HEK293 (cell line): ENCODE results near the gene LRCH1.

Experiments used
- AEBP2 ChIP-seq: fragments of 450-650 bp; formaldehyde crosslinking; IDR thresholded peaks from 2 replicates; pipeline ENCODE4 v1.5.1; 2016; ENCODE audit warnings: missing biosample characterization, missing genetic modification characterization, borderline replicate concordance
- GLI2 ChIP-seq: fragments of 450-650 bp; formaldehyde crosslinking; IDR thresholded peaks from 2 replicates; pipeline ENCODE4; 2017; ENCODE audit warnings: missing biosample characterization, missing genetic modification characterization, low read depth, borderline replicate concordance
- HIC1 ChIP-seq: fragments of 450-650 bp; formaldehyde crosslinking; IDR thresholded peaks from 2 replicates; pipeline ENCODE4 v1.5.1; 2016; ENCODE audit warnings: missing biosample characterization, missing genetic modification characterization
- HOXA7 ChIP-seq: sonication (generic); formaldehyde crosslinking; IDR thresholded peaks from 2 replicates; pipeline ENCODE4 v1.8.1; 2022; ENCODE audit warnings: missing genetic modification reagents, borderline replicate concordance
- KLF1 ChIP-seq: fragments of 450-650 bp; formaldehyde crosslinking; IDR thresholded peaks from 2 replicates; pipeline ENCODE4 v1.5.1; 2016; ENCODE audit warnings: missing biosample characterization, missing genetic modification characterization
- KLF16 ChIP-seq: fragments of 450-650 bp; formaldehyde crosslinking; IDR thresholded peaks from 2 replicates; pipeline ENCODE4 v1.5.1; 2017; ENCODE audit warnings: missing biosample characterization, missing genetic modification characterization
- KLF8 ChIP-seq: fragments of 450-650 bp; formaldehyde crosslinking; IDR thresholded peaks from 2 replicates; pipeline ENCODE4 v1.5.1; 2016; ENCODE audit warnings: missing biosample characterization, missing genetic modification characterization
- MYNN ChIP-seq: fragments of 450-650 bp; formaldehyde crosslinking; IDR thresholded peaks from 2 replicates; pipeline ENCODE4 v1.5.1; 2016; ENCODE audit warnings: missing biosample characterization, missing genetic modification characterization, borderline replicate concordance
- MZF1 ChIP-seq: fragments of 450-650 bp; formaldehyde crosslinking; IDR thresholded peaks from 2 replicates; pipeline ENCODE4 v1.5.1; 2017; ENCODE audit warnings: missing biosample characterization, missing genetic modification characterization, borderline replicate concordance
- SALL2 ChIP-seq: fragments of 450-650 bp; formaldehyde crosslinking; IDR thresholded peaks from 2 replicates; pipeline ENCODE4 v1.5.0; 2017; ENCODE audit warnings: missing biosample characterization, mild to moderate bottlenecking, missing genetic modification characterization, borderline replicate concordance
- SCRT1 ChIP-seq: fragments of 450-650 bp; formaldehyde crosslinking; IDR thresholded peaks from 2 replicates; pipeline ENCODE4 v1.5.1; 2016; ENCODE audit warnings: missing biosample characterization, missing genetic modification characterization, borderline replicate concordance
- SP2 ChIP-seq: fragments of 450-650 bp; formaldehyde crosslinking; IDR thresholded peaks from 2 replicates; pipeline ENCODE4 v1.5.1; 2016; ENCODE audit warnings: missing biosample characterization, missing genetic modification characterization
- WT1 ChIP-seq: fragments of 450-650 bp; formaldehyde crosslinking; IDR thresholded peaks from 2 replicates; pipeline ENCODE4 v1.5.1; 2016; ENCODE audit warnings: missing biosample characterization, missing genetic modification characterization
- ZNF157 ChIP-seq: fragments of 450-650 bp; formaldehyde crosslinking; IDR thresholded peaks from 2 replicates; pipeline ENCODE4 v1.5.1; 2016; ENCODE audit warnings: missing biosample characterization, missing genetic modification characterization
- ZNF169 ChIP-seq: fragments of 450-650 bp; formaldehyde crosslinking; IDR thresholded peaks from 2 replicates; pipeline ENCODE4 v1.5.1; 2016; ENCODE audit warnings: missing biosample characterization, missing genetic modification characterization
- ZNF211 ChIP-seq: fragments of 450-650 bp; formaldehyde crosslinking; IDR thresholded peaks from 2 replicates; pipeline ENCODE4 v1.5.1; 2016; ENCODE audit warnings: low read depth, missing biosample characterization, missing genetic modification characterization
- ZNF214 ChIP-seq: fragments of 450-650 bp; formaldehyde crosslinking; IDR thresholded peaks from 2 replicates; pipeline ENCODE4 v1.5.1; 2017; ENCODE audit warnings: missing biosample characterization, mild to moderate bottlenecking, missing genetic modification characterization, borderline replicate concordance
- ZNF221 ChIP-seq: fragments of 450-650 bp; formaldehyde crosslinking; IDR thresholded peaks from 2 replicates; pipeline ENCODE4 v1.5.1; 2017; ENCODE audit warnings: missing biosample characterization, missing genetic modification characterization, borderline replicate concordance
- ZNF274 ChIP-seq, 2 experiments: fragments of 200-500 bp in 1 of 2; fragments of 450-650 bp in 1 of 2; sonication (Bioruptor generic) in 1 of 2; formaldehyde crosslinking in 1 of 2; IDR thresholded peaks; 2 replicates each; pipeline versions ENCODE4 v1.5.1 to v1.6.1; 2014 to 2016; ENCODE audit warnings: borderline replicate concordance in 1 of 2, inconsistent platforms in 1 of 2, low read length in 1 of 2, missing biosample characterization in 1 of 2, missing genetic modification characterization in 1 of 2
- ZNF391 ChIP-seq: fragments of 450-650 bp; formaldehyde crosslinking; IDR thresholded peaks from 2 replicates; pipeline ENCODE4 v1.5.1; 2016; ENCODE audit warnings: low read depth, missing biosample characterization, missing genetic modification characterization, borderline replicate concordance
- ZNF398 ChIP-seq: fragments of 450-650 bp; formaldehyde crosslinking; IDR thresholded peaks from 2 replicates; pipeline ENCODE4 v1.5.1; 2017; ENCODE audit warnings: missing biosample characterization, missing genetic modification characterization
- ZNF513 ChIP-seq: fragments of 450-650 bp; IDR thresholded peaks from 2 replicates; pipeline ENCODE4 v1.5.1; 2018; ENCODE audit warnings: missing biosample characterization, missing genetic modification characterization
- ZNF561 ChIP-seq: fragments of 450-650 bp; IDR thresholded peaks from 2 replicates; pipeline ENCODE4 v1.5.1; 2018; ENCODE audit warnings: missing biosample characterization, missing genetic modification characterization, borderline replicate concordance
- ZNF629 ChIP-seq: fragments of 450-650 bp; formaldehyde crosslinking; IDR thresholded peaks from 2 replicates; pipeline ENCODE4 v1.5.1; 2017; ENCODE audit warnings: missing biosample characterization, missing genetic modification characterization
- ZNF701 ChIP-seq: fragments of 450-650 bp; formaldehyde crosslinking; IDR thresholded peaks from 2 replicates; pipeline ENCODE4 v1.5.1; 2016; ENCODE audit warnings: missing biosample characterization, missing genetic modification characterization
- ZSCAN30 ChIP-seq: fragments of 450-650 bp; IDR thresholded peaks from 2 replicates; pipeline ENCODE4 v1.5.1; 2018; ENCODE audit warnings: missing biosample characterization, mild to moderate bottlenecking, missing genetic modification characterization, moderate library complexity
- ZSCAN4 ChIP-seq: fragments of 450-650 bp; formaldehyde crosslinking; IDR thresholded peaks from 2 replicates; pipeline ENCODE4 v1.5.1; 2017; ENCODE audit warnings: missing biosample characterization, missing genetic modification characterization
- TF ChIP-seq, protein P1 (sequence below): fragments of 450-650 bp; formaldehyde crosslinking; IDR thresholded peaks from 2 replicates; pipeline ENCODE4 v1.5.0; 2017; ENCODE audit warnings: missing biosample characterization, missing genetic modification characterization, borderline replicate concordance

The LRCH1 gene

GRCh38 chr13:46552889-46553520 is at the start of gene LRCH1 (continued):
- TF ChIP-seq AEBP2 (tag by site-specific recombination) (no peak), ZNF214 (tag by site-specific recombination) (no peak), HIC1 (peak; percentile 34; the same call in 1 of the 2 replicates), GLI2 (tag by site-specific recombination) (no peak), ZNF211 (tag by site-specific recombination) (no peak), KLF1 (tag by site-specific recombination) (no peak), ZNF629 (tag by site-specific recombination) (peak; percentile 42; the same call in 1 of the 2 replicates), KLF16 (tag by site-specific recombination) (no peak), ZNF701 (tag by site-specific recombination) (no peak), ZNF157 (tag by site-specific recombination) (no peak), MZF1 (tag by site-specific recombination) (no peak), ZNF221 (tag by site-specific recombination) (no peak), WT1 (tag by site-specific recombination) (no peak; the same call in 1 of the 2 replicates), ZNF513 (no peak), ZNF398 (peak; percentile 91), SALL2 (no peak), ZSCAN30 (peak; percentile 78), SP2 (peak; percentile 87), MYNN (tag by site-specific recombination) (no peak), ZNF169 (tag by site-specific recombination) (no peak), KLF8 (tag by site-specific recombination) (peak; percentile 21; the same call in 1 of the 2 replicates), ZNF561 (no peak), ZNF274 (IDR thresholded peaks at IDR 0.05; ENCODE audit: low read length) (no peak), ZNF274 (tag by site-specific recombination; IDR thresholded peaks at IDR 0.05; ENCODE audit: borderline replicate concordance) (no peak), HOXA7 (CRISPR knock-in tag) (no peak), ZNF391 (0 out of 2 replicates have a peak, but pooled peaks have one; percentile 30), ZSCAN4 (tag by site-specific recombination) (no peak), SCRT1 (no peak)
- TF ChIP-seq, protein P1, sequence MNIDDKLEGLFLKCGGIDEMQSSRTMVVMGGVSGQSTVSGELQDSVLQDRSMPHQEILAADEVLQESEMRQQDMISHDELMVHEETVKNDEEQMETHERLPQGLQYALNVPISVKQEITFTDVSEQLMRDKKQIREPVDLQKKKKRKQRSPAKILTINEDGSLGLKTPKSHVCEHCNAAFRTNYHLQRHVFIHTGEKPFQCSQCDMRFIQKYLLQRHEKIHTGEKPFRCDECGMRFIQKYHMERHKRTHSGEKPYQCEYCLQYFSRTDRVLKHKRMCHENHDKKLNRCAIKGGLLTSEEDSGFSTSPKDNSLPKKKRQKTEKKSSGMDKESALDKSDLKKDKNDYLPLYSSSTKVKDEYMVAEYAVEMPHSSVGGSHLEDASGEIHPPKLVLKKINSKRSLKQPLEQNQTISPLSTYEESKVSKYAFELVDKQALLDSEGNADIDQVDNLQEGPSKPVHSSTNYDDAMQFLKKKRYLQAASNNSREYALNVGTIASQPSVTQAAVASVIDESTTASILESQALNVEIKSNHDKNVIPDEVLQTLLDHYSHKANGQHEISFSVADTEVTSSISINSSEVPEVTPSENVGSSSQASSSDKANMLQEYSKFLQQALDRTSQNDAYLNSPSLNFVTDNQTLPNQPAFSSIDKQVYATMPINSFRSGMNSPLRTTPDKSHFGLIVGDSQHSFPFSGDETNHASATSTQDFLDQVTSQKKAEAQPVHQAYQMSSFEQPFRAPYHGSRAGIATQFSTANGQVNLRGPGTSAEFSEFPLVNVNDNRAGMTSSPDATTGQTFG (tag by site-specific recombination), result no peak
